HG03039 (cell line): ENCODE results near the gene MAPK6.
"Not testable (repeated sequence)": the region's sequence is repeated elsewhere in the genome, so short reads cannot be mapped to it uniquely, and the experiment has no call there.

ENCODE experiments used
- ATAC-seq: cut with Tn5 transposase; IDR thresholded peaks from one replicate; pipeline ENCODE4 v1.9.1; 2021; ENCODE audit warnings: mild to moderate bottlenecking, moderate library complexity; ENCODE audit not compliant: unreplicated experiment

Gene MAPK6

GRCh38 chr15:52080031-52080430 lies 61.0 kb downstream of the MAPK6 start:
- ATAC-seq, result no peak

- ATAC-seq, result no peak
Observed at GRCh38 chr15:52080706-52081392, 61.8 kb downstream of the MAPK6 start.

DNA sequence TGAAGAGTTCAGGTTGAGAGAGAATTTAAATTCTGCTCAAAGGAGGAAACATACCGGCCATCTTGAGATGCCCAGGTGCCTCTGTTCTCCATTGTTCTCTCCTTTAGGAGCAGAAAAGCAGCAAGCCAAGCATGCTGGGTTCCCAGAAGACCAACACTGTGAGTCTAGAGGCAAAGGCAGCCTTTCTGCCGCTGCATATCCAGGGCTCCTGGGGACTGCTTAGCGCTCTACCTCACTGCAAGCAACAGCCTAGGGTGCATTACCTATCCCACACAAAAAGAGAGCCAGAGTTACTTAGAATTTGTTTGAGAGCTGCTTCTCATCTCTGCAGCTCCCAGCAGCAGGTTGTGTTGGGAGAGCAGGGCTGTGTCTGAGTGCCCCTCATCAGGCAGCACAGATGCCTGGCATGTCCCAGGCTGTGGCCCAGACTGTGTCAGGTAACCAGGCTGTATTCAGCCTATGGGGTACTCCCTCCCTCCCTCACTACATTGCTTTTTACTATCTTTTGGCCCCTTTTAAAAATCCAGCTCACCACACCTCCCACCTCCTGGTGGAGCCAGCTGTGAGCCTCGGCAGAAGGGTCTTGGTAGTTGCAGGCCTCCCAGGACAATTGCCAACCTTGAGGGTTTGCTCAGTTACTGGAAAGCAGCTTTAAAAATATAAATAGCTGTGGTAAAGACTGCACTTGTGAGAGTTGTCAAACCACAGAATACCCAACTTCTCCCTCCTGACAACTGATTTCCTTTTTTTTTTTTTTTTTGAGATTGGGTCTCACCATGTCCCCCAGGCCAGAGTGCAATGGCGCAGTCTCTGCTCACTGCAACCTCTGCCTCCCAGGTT lies 63.4 kb downstream of the MAPK6 start:
- ATAC-seq, result peak; percentile 70

DNA sequence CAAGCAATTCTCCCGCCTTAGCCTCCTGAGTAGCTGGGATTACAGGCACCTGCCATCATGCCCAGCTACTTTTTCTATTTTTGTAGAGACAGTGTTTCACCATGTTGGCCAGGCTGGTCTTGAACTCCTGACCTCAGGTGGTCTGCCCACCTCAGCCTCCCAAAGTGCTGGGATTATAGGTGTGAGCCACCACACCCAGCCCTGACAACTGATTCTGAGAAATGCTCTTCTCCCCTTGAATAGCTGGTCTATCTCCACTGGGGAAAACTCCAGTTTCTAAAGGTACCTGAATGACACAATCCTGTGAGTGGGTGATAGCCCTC lies 64.0 kb downstream of the MAPK6 start:
- ATAC-seq, result not testable (repeated sequence)

DNA sequence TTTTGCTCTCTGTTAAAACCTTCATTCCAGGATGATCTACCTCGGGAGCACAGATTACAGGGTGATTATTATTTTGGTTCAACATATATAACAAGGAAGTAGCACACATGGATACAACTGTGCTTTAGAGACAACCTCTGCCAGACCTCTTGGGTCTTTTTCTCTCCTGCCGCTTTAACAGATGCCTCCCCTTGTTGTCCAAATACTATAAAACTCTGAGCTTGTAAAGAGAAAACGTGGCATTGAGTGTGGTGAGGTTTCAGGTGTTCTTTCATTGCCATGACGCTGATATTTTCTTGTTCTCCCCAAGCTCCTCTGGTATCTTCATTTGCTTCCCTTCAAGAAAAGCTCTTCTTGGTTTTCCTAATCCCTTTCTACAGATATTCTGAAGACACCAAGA lies 64.6 kb downstream of the MAPK6 start:
- ATAC-seq, result no peak

DNA sequence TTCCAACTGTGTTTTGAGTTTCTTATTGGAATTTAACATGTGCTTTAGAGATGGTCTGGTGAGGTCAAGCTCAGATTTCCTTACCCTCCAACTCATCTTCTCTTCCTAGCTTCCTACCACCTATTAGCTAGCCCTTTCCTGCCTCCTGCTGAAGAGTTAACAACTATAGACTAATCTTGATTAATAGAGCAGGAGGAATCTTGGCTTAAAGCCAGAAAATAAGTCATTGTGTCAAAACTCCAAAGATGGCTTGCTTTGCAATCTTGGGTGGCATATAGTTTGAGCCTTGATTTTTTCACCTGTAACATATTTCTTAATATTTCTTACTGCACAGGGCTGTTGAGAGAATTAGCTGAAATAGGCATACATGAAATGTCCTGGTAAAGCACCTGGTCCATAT lies 66.3 kb downstream of the MAPK6 start:
- no peak for ATAC-seq

- ATAC-seq, result no peak
Observed at GRCh38 chr15:52086011-52086786, 67.2 kb downstream of the MAPK6 start.

GRCh38 chr15:52090193-52090592 lies 71.2 kb downstream of the MAPK6 start:
- no peak for ATAC-seq

DNA sequence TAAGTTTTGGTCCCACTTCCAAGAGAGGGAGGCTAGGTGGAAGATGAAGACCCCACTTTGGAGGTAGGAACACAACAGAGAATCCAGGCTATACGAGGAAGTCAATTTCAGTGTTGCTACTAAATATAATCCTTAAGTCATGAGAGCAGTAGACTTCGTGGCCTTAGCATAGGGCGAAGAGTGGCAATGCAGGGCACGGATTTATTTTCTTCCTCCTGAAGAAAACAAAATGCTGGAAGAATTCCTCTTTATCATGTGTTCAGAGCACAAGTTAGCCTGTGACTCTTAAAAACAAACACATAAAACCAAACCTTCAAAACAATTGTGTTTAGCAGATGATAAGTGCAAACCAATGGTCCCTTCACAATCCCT lies 74.1 kb downstream of the MAPK6 start:
- no peak for ATAC-seq

DNA sequence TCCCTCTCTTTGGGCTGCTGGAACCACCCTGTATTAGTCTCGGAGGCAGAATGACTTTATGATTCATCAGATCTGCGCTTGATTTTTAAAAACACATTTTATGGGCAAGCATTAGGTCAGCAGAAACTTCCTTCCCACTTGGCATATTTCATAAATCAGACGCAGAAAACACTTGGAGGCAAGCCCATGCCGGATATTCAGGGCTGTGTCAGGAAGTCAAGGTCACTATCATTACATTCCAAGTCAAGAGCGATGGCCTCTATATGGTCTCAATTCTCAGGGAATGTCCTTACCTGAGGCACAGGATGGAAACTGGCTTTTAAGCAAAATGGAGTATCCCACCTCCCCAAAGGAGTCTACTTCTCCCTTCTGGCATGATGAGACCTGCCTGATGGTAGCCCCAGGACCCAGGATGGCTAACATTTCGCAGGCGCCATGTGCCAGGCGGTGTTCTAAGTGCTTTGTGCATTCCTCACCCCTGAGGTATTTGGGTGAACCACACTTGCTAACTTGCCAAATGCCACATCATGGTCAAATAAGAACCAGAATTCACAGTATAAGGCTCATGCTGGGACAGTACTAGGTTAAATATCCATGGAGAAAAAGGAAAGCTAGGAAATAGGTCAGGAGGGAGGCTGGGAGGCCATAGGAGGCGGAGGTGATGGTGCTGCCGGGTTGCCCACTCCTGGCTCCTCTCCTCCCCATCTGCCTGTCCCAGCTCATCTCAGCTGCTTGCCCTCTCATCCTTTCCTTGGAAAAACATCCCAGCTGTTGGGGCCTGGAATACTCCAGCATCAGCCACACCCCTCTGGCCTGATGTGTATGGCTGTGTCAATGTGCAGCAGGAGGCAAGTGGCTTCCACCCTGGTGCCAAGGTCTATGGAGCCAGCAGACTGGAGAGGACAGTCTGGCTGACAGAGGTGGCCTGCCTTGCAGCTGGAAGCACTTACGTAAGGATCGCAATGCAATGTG lies 74.8 kb downstream of the MAPK6 start:
- no peak for ATAC-seq

GRCh38 chr15:52094811-52095584 lies 76.0 kb downstream of the MAPK6 start:
- no peak for ATAC-seq

GRCh38 chr15:52095597-52096262 lies 76.7 kb downstream of the MAPK6 start:
- no peak for ATAC-seq

DNA sequence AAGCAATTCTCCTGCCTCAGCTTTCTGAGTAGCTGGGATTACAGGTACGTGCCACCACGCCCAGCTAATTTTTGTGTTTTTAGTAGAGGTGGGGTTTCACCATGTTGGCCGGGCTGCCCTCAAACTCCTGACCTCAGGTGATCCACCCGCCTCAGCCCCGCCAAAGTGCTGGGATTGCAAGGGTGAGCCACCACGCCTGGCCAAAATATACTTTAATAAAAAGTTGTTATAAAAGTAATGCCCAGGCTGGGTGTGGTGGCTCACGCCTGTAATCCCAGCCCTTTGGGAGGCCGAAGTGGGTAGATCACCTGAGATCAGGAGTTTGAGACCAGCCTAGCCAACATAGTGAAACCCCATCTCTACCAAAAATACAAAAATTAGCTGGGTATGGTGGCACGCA lies 77.5 kb downstream of the MAPK6 start:
- ATAC-seq, result not testable (repeated sequence)

- ATAC-seq, result no peak
Observed at GRCh38 chr15:52097180-52097579, 78.2 kb downstream of the MAPK6 start.

GRCh38 chr15:52098323-52098722 lies 79.3 kb downstream of the MAPK6 start:
- ATAC-seq, result no peak

DNA sequence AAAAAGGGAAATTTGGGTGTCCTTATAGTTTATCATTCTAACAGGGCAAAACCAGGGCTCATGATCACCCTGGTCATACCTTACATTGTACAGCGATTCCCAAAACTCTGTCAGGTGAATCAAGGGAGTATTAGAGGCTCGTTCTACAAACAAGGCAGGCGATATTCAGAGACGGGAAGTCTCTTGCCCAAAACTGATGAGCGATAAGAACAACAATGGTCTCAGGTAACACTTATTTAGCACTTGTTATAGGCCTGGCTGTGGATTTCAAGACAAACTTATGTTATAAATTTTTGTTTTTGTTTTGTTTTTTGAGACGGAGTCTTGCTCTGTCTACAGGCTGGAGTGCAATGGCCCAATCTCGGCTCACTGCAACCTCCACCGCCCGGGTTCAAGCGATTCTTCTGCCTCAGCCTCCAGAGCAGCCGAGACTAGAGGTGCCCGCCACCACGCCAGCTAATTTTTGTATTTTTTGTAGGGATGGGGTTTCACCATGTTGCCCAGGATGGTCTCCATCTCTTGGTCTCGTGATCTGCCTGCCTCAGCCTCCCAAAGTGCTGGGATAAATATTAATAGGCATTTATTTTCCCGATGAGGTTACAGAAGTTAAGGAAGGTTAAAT lies 80.7 kb downstream of the MAPK6 start:
- no peak for ATAC-seq

DNA sequence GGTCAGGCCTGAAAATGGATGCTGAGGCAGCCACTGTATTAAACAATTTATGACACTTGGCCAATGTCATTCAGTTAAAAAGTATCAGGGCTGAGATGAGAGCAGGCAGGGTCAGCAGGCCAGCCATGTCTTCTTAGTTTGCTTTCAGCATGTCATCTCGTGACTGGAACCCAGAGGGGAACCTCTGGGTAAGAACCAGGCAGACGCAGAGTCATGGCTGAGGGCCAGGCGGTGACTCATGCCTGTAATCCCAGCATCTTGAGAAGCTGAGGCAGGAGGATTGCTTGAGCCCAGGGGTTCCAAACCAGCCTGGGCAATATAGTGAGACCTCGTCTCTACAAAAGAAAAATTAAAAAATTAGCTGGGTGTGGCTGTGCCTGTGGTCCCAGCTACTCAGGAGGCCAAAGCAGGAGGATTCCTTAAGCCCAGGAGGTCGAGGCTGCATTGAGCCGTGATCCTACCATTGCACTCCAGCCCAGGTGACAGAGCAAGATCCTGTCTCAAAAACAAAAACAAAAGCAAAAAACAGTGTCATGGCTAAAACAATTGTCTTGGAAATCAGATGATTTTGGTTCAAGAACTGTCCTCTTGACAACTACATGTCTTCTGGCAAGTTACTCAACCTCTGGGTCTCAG lies 81.9 kb downstream of the MAPK6 start:
- no peak for ATAC-seq

- no peak for ATAC-seq
Observed at GRCh38 chr15:52101542-52102323, 82.7 kb downstream of the MAPK6 start.
